ENCODE measurements around the gene WDFY4.

Gene WDFY4

GRCh38 chr10:48710647-48711275, 26.1 kb downstream of the WDFY4 start:
- no peak for DNase-seq

- DNase-seq, result no peak
Observed at GRCh38 chr10:48711830-48712229, 27.2 kb downstream of the WDFY4 start.

- no peak for DNase-seq
Observed at GRCh38 chr10:48714088-48714487, 29.4 kb downstream of the WDFY4 start.

GRCh38 chr10:48716416-48716815, 31.7 kb downstream of the WDFY4 start:
- DNase-seq, result no peak

GRCh38 chr10:48720611-48721010, 35.9 kb downstream of the WDFY4 start:
- no peak for DNase-seq

GRCh38 chr10:48722153-48723145, 37.8 kb downstream of the WDFY4 start:
- DNase-seq, result no peak

GRCh38 chr10:48724127-48724526, 39.5 kb downstream of the WDFY4 start:
- no peak for DNase-seq

- no peak for DNase-seq
Observed at GRCh38 chr10:48725708-48726107, 41.0 kb downstream of the WDFY4 start.

GRCh38 chr10:48727866-48728265, 43.2 kb downstream of the WDFY4 start:
- DNase-seq, result no peak

GRCh38 chr10:48729222-48729621, 44.5 kb downstream of the WDFY4 start:
- DNase-seq, result no peak

- DNase-seq, result no peak
Observed at GRCh38 chr10:48729941-48730457, 45.3 kb downstream of the WDFY4 start.

GRCh38 chr10:48731141-48731540, 46.5 kb downstream of the WDFY4 start:
- no peak for DNase-seq

- no peak for DNase-seq
Observed at GRCh38 chr10:48731654-48732053, 47.0 kb downstream of the WDFY4 start.

- no peak for DNase-seq
Observed at GRCh38 chr10:48733329-48733728, 48.7 kb downstream of the WDFY4 start.

- DNase-seq, result no peak
Observed at GRCh38 chr10:48735836-48736390, 51.2 kb downstream of the WDFY4 start.

GRCh38 chr10:48736596-48736995, 51.9 kb downstream of the WDFY4 start:
- no peak for DNase-seq

GRCh38 chr10:48737886-48738285, 53.2 kb downstream of the WDFY4 start:
- DNase-seq, result no peak

GRCh38 chr10:48739170-48739569, 54.5 kb downstream of the WDFY4 start:
- no peak for DNase-seq

- DNase-seq, result no peak
Observed at GRCh38 chr10:48740015-48740707, 55.5 kb downstream of the WDFY4 start.

- DNase-seq, result no peak
Observed at GRCh38 chr10:48740988-48741387, 56.3 kb downstream of the WDFY4 start.

- DNase-seq, result no peak
Observed at GRCh38 chr10:48742891-48743860, 58.5 kb downstream of the WDFY4 start.

GRCh38 chr10:48744587-48744986, 59.9 kb downstream of the WDFY4 start:
- DNase-seq, result no peak

All from NCI-H2029 (cell line).